Measurements from ENCODE around the gene TET1.
A peak's percentile ranks its signal among the peaks of the same experiment; 100 is the strongest.
"Not testable (repeated sequence)": the region's sequence is repeated elsewhere in the genome, so short reads cannot be mapped to it uniquely, and the experiment has no call there.

TET1 gene

GRCh38 chr10:68601501-68602265 lies 41.5 kb downstream of the TET1 start:
- H3K4me1 ChIP-seq, result no peaks in the 10 kb centered on the region; the same call in 1 of the 2 replicates
- H3K36me3 ChIP-seq, result peaks cover 18% of the 10 kb centered on the region
- H3K27me3 ChIP-seq, result no peaks in the 10 kb centered on the region
- no peaks in the 10 kb centered on the region for H3K9me3 ChIP-seq
- DNase-seq, result no peak
- H3K4me3 ChIP-seq (ENCODE audit: low read depth, low read length), result peak overlapping the region; percentile 73
- TF ChIP-seq CTCF (IDR thresholded peaks at IDR 0.05; ENCODE audit: low read depth, low read length), result no peak

GRCh38 chr10:68602434-68602833 lies 42.3 kb downstream of the TET1 start:
- no peak for TF ChIP-seq CTCF (IDR thresholded peaks at IDR 0.05; ENCODE audit: low read depth, low read length)
- Histone ChIP-seq H3K27me3 (no peaks in the 10 kb centered on the region), H3K4me1 (no peaks in the 10 kb centered on the region; the same call in 1 of the 2 replicates), H3K9me3 (no peaks in the 10 kb centered on the region), H3K36me3 (peaks cover 18% of the 10 kb centered on the region), H3K4me3 (ENCODE audit: low read depth, low read length) (no peak overlapping the region)
- no peak for DNase-seq

GRCh38 chr10:68603766-68604165 lies 43.6 kb downstream of the TET1 start:
- Histone ChIP-seq H3K4me3 (ENCODE audit: low read depth, low read length) (no peak overlapping the region), H3K9me3 (no peaks in the 10 kb centered on the region), H3K36me3 (peaks cover 18% of the 10 kb centered on the region), H3K27me3 (no peaks in the 10 kb centered on the region), H3K4me1 (no peaks in the 10 kb centered on the region; the same call in 1 of the 2 replicates)
- no peak for DNase-seq
- TF ChIP-seq CTCF (IDR thresholded peaks at IDR 0.05; ENCODE audit: low read depth, low read length), result no peak

- Histone ChIP-seq H3K4me3 (ENCODE audit: low read depth, low read length) (no peak overlapping the region), H3K4me1 (no peaks in the 10 kb centered on the region; the same call in 1 of the 2 replicates), H3K27me3 (no peaks in the 10 kb centered on the region), H3K36me3 (peaks cover 18% of the 10 kb centered on the region), H3K9me3 (no peaks in the 10 kb centered on the region)
- TF ChIP-seq CTCF (IDR thresholded peaks at IDR 0.05; ENCODE audit: low read depth, low read length), result no peak
- no peak for DNase-seq
These were observed 44.3 kb downstream of the TET1 start for GRCh38 chr10:68604441-68604840.

GRCh38 chr10:68606918-68607317 lies 46.8 kb downstream of the TET1 start:
- no peak overlapping the region for H3K4me3 ChIP-seq (ENCODE audit: low read depth, low read length)
- no peak for TF ChIP-seq CTCF (IDR thresholded peaks at IDR 0.05; ENCODE audit: low read depth, low read length)
- DNase-seq, result no peak
- peaks cover 14% of the 10 kb centered on the region for H3K36me3 ChIP-seq
- H3K27me3 ChIP-seq, result no peaks in the 10 kb centered on the region
- H3K9me3 ChIP-seq, result no peaks in the 10 kb centered on the region
- H3K4me1 ChIP-seq, result no peaks in the 10 kb centered on the region; the same call in 1 of the 2 replicates

GRCh38 chr10:68610023-68610422 lies 49.9 kb downstream of the TET1 start:
- H3K4me3 ChIP-seq (ENCODE audit: low read depth, low read length); H3K36me3 ChIP-seq; H3K4me1 ChIP-seq; DNase-seq; H3K9me3 ChIP-seq; H3K27me3 ChIP-seq: not testable (repeated sequence)
